Stimulated activated naive CD8-positive, alpha-beta T cell treated with anti-CD3 and anti-CD28 coated beads, Interleukin-15, Interleukin-2, amounts not matched to agents 100 ng/mL and 50 ng/mL, for 24 hours (primary cell): ENCODE data around the gene GUCA1A.
"Not testable (repeated sequence)": the region's sequence is repeated elsewhere in the genome, so short reads cannot be mapped to it uniquely, and the experiment has no call there.

ENCODE experiments used
- H3K27ac Mint-ChIP-seq: one replicate; pipeline ENCODE4 v1.8.0; 2021; ENCODE audit warnings: mild to moderate bottlenecking, mixed read lengths
- H3K27me3 Mint-ChIP-seq: one replicate; pipeline ENCODE4 v1.8.0; 2021; ENCODE audit warnings: mixed read lengths
- H3K36me3 Mint-ChIP-seq: one replicate; pipeline ENCODE4 v1.8.0; 2021; ENCODE audit warnings: low read depth, mixed read lengths
- H3K4me1 Mint-ChIP-seq: one replicate; pipeline ENCODE4 v1.8.0; 2021; ENCODE audit warnings: low read depth, mixed read lengths
- H3K4me3 Mint-ChIP-seq: one replicate; pipeline ENCODE4 v1.8.0; 2021; ENCODE audit warnings: mild to moderate bottlenecking, mixed read lengths
- H3K9me3 Mint-ChIP-seq: one replicate; pipeline ENCODE4 v1.8.0; 2021; ENCODE audit warnings: mixed read lengths

The GUCA1A gene

DNA sequence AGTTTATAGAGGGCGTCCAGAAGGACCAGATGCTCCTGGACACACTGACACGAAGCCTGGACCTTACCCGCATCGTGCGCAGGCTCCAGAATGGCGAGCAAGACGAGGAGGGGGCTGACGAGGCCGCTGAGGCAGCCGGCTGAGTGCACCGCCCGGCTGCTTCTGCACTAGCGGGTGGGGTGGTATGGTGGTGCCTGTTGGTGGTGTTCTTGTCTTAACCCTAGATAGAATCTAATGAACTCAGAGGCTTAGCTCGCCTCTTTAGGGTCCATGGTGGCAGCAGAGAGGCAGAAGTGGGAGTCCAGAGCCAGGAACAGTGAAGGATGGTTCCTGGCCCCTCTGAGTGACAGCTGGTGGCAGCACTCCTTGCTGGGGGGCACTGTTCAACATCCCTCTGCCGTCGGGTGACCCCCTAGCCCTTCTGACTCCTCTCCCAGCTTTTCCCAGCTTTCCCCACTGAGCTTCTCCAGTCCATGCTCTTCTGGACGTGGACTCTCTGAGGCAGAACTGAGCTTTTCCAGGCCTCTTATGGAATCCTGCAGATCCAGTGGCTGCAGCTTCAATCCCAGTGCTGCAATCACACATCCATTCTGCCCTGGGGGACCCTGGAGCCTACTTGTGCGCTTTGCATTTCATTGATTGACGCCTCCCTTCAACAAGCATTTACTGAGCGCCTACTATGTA lies 6.2 kb downstream of the GUCA1A start:
- Mint-ChIP-seq H3K27ac (no peak overlapping the region), H3K4me3 (no peak overlapping the region), H3K27me3 (peaks cover 4% of the 10 kb centered on the region), H3K4me1 (peaks cover 9% of the 10 kb centered on the region), H3K36me3 (no peaks in the 10 kb centered on the region), H3K9me3 (no peaks in the 10 kb centered on the region)

DNA sequence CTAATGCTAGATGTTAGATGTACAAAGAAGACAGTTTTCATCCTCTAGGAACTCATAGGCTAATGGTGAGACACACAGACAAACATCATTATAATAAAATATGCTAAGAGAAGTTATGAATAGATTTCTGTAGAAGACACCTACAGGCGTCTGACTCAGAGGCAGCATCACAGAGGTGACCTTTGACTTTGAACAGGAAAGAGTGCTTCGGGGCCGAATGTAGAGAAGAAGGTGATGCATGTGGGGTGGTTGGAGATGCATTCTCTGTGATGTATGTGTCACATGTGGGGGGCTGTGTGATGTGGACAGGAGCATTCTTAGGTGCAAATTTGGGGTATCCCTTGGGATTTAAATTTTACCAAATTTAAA lies 6.8 kb downstream of the GUCA1A start:
- Mint-ChIP-seq H3K27me3 (peaks cover 4% of the 10 kb centered on the region), H3K4me1 (peaks cover 9% of the 10 kb centered on the region), H3K36me3 (no peaks in the 10 kb centered on the region), H3K27ac (no peak overlapping the region), H3K9me3 (no peaks in the 10 kb centered on the region), H3K4me3 (no peak overlapping the region)

DNA sequence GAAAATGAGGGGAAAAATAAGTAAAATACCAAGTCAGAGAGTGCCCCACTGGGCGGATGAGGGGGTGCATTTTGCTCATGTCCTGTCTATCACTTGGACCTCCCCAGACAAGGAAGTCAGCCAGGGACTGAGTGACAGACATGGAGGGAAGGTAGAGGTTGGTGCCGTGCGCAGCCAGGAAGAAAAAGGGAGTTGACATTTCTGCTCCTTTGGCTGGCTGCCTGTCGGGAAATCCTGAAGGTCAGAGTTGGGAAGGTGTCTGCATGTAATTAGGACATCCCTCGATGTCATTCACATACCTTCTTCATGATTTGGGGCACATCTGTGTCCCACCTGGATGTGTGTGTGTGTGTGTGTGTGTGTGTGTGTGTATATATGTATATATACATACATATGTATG lies 8.9 kb downstream of the GUCA1A start:
- Mint-ChIP-seq H3K4me3 (no peak overlapping the region), H3K4me1 (peaks cover 9% of the 10 kb centered on the region), H3K27ac (no peak overlapping the region), H3K36me3 (no peaks in the 10 kb centered on the region), H3K9me3 (no peaks in the 10 kb centered on the region), H3K27me3 (no peaks in the 10 kb centered on the region)

DNA sequence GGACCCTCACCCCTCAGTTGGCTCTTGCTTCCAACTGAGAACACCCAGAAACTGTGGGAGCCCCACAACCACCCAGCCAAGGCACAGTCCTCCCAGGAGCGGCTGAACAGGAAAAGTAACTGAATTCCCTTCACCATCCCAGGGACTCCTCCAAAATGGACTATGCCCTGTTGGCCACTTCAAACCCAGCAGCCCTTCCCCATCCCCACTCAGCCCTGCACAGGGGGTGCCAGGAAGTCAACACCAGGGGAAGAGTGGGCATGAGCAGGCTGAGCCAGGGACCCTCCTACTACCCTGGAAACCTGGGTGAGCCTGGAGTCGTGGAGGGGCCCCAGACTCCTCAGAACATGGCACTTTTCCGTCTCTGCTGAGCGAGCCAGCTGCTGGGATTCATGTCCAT lies 11.3 kb downstream of the GUCA1A start:
- no peaks in the 10 kb centered on the region for H3K9me3 Mint-ChIP-seq
- peaks cover 8% of the 10 kb centered on the region for H3K4me1 Mint-ChIP-seq
- H3K36me3 Mint-ChIP-seq = no peaks in the 10 kb centered on the region
- no peak overlapping the region for H3K4me3 Mint-ChIP-seq
- no peak overlapping the region for H3K27ac Mint-ChIP-seq
- no peaks in the 10 kb centered on the region for H3K27me3 Mint-ChIP-seq

DNA sequence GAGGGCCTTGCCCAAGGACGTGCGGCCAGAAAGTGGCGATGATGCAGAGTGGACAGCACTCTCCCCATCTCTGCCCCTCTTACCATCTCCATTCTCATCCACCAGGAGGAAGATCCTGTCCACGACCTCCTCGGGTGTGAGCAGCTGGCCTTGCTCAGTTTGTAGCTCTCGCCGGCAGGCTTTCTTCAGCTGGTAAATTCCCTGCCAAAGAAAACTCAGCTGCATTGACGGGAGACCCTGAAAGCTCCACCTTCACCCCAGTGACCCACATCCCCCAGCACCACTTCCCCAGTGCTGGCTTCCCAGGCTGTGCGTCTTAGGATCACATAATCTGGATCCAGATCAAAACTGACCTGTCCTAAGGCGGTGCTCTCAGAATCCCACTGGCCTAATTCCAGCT lies 12.4 kb downstream of the GUCA1A start:
- no peak overlapping the region for H3K27ac Mint-ChIP-seq
- H3K36me3 Mint-ChIP-seq = peaks cover 2% of the 10 kb centered on the region

DNA sequence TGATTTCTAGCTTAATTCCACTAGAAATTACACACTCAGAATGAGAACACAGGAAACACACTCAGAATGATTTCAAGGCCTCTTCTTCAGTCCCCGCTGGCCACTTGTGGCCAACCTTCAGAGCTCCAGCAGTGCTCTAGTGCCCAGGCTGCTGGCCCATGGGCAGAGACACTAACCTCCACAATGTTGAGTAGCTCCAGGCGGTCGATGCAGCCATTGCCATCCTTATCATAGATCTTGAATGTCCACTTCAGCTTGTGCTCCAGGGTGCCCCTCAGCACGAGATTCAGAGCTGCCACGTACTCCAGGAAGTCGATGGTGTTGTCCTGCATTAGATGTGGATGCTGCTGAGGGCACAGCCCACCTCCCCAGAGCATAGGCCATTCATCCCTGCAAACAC lies 15.2 kb downstream of the GUCA1A start:
- H3K36me3 Mint-ChIP-seq = peaks cover 10% of the 10 kb centered on the region
- H3K27ac Mint-ChIP-seq = no peak overlapping the region
- H3K27me3 Mint-ChIP-seq = no peaks in the 10 kb centered on the region
- no peaks in the 10 kb centered on the region for H3K9me3 Mint-ChIP-seq
- H3K4me1 Mint-ChIP-seq = no peaks in the 10 kb centered on the region
- no peak overlapping the region for H3K4me3 Mint-ChIP-seq

More for the DNA sequence above, 12.4 kb downstream of the GUCA1A start:
- H3K4me1 Mint-ChIP-seq = no peaks in the 10 kb centered on the region
- H3K9me3 Mint-ChIP-seq = no peaks in the 10 kb centered on the region
- H3K27me3 Mint-ChIP-seq = no peaks in the 10 kb centered on the region
- H3K4me3 Mint-ChIP-seq = no peak overlapping the region

DNA sequence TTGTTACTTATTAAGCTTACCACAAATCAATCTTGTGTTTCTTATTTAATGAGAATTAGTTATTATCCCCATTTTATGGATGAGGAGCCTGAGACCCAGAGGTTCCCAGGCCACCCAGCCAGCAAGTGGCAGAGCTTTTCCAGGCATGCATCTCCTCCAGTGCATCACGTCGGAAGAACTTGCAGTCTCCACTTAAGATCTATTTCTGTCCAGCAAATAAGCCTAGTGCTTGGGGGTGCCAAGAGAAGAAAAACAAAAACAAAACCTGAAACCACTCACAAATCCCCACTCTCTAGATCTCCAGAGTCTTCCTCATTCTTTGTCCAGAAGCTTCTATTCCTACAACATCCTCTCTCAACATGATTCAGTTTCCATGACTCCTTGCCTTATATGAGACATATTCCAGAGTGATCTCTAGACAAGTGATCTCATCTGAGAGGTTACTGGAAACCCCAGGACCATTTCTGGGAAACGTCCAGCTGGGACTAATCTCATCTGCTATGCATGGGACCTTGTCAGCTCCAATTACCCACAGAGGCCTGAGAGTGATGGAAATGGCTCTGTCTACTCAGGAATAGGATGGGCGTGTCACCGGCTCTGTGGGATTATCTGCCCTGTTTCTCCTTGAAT lies 17.5 kb downstream of the GUCA1A start:
- Mint-ChIP-seq H3K4me3 (no peak overlapping the region), H3K36me3 (peaks cover 10% of the 10 kb centered on the region), H3K4me1 (no peaks in the 10 kb centered on the region), H3K27ac (no peak overlapping the region), H3K9me3 (no peaks in the 10 kb centered on the region), H3K27me3 (no peaks in the 10 kb centered on the region)

DNA sequence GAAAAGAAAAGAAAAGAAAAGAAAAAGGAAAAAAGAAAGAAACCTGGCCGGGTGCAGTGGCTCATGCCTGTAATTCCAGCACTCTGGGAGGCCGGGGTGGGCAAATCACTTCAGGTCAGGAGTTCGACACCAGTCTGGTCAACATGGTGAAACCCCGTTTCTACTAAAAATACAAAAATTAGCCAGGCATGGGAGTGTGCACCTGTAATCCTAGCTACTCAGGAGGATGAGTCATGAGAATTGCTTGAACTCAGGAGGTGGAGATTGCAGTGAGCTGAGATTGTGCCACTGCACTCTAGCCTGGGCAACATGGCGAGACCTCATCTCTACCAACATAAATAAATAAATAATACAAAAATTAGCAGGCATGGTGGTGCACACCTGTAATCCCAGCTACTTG lies 19.2 kb downstream of the GUCA1A start:
- not testable (repeated sequence) for H3K27me3 Mint-ChIP-seq, H3K9me3 Mint-ChIP-seq, H3K4me1 Mint-ChIP-seq, H3K27ac Mint-ChIP-seq, H3K4me3 Mint-ChIP-seq
- H3K36me3 Mint-ChIP-seq = peaks cover 10% of the 10 kb centered on the region

DNA sequence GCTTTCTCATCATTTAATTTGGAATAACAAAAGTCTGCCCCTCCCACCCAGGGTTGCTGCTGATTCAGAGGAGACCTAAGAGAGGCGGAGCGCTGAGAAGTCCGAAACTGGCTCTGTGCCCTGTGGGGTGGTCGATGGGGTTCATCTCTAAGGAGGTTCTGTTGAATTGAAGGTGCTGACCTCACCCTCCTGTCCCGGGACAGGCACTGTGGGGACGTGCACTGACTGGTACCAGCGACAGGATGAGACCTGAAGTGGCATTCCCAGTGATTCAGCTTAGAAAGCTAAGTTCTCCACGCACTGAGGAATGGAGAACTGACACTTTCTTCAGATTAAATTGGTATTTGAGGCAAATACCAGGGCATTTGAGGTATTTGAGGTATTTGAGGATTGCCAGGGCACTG lies 20.3 kb downstream of the GUCA1A start:
- Mint-ChIP-seq H3K4me3 (no peak overlapping the region), H3K9me3 (no peaks in the 10 kb centered on the region), H3K4me1 (no peaks in the 10 kb centered on the region), H3K36me3 (peaks cover 10% of the 10 kb centered on the region), H3K27ac (no peak overlapping the region), H3K27me3 (no peaks in the 10 kb centered on the region)

DNA sequence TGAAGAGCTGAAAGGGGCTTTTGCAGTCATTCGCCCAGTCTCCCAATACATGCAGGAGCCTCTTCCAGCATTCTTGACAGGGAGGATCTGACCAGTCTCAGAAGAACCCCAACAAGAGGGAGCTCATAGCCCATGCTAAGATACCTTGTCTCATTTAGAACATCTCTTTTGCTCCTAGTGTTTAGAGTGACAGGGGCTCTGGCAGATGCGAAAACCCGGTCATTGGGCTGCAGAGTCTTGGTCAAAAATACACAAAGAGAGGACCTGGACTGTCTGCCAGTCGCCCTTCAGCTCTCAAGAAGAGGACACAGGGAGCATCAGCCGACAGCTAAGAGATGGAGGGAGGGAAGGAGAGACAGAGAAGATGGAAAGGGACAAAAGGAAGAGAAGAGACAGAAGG lies 20.9 kb downstream of the GUCA1A start:
- Mint-ChIP-seq H3K4me1 (no peaks in the 10 kb centered on the region), H3K9me3 (no peaks in the 10 kb centered on the region), H3K27ac (no peak overlapping the region), H3K27me3 (no peaks in the 10 kb centered on the region), H3K36me3 (peaks cover 10% of the 10 kb centered on the region), H3K4me3 (no peak overlapping the region)

DNA sequence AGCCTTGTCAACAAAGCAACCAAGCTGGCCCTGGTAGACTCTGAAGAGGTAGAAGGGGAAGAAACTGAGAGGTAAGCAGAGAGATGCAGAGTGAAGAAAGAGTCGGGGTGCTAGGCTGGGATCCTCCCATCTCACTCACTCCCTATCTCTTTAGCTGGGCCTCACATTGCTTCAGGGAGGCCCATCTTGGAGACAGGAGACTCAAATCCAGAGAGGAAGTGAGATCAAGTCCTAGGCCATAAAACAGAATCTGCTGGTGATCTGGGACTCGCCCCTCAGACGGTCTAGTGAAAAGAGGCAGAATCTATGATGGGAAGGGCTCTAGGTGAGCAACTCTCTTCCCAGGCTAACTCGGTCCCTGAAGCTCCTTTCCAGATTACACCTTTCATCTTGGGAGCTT lies 22.3 kb downstream of the GUCA1A start:
- no peak overlapping the region for H3K4me3 Mint-ChIP-seq
- H3K27ac Mint-ChIP-seq = no peak overlapping the region
- no peaks in the 10 kb centered on the region for H3K27me3 Mint-ChIP-seq
- H3K36me3 Mint-ChIP-seq = peaks cover 19% of the 10 kb centered on the region
- peaks cover 5% of the 10 kb centered on the region for H3K9me3 Mint-ChIP-seq
- no peaks in the 10 kb centered on the region for H3K4me1 Mint-ChIP-seq

DNA sequence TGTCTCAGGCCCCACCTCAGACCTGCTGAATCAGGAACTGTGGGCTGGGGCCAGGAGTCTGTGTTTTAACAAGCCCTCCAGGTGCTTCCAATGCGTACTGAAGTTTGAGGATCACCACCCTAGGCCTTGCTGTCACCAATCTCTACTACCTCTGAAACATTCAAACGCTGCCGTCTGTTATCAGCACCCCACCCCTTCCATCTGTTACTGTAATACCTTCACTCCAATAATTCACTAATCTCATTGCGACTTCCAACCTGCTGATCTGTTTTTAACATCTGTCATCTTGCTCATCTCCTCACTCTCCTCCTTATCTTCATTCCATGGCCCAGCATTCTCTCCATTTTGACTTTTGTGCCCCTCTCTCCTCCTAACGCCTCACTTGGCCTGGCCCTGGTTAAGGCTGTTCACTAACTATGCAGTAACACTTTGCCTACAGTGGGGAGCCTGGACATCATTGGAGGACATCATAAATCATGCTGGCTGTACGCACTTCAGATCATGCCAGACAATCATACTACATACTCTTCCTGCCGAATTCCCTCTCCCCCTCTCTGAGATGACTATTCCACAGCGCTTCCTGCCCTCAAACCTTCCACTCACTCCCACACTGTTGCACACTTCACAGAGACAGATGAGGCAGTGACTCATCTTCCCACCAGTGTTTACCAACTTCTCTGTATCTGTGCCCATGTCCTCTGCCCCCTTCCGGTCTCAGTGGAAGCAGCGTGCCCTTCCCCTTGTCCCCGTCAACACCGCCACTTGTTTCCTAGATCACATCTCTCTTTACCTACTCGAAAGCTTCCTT lies 24.6 kb downstream of the GUCA1A start:
- H3K27ac Mint-ChIP-seq = no peak overlapping the region
- peaks cover 5% of the 10 kb centered on the region for H3K9me3 Mint-ChIP-seq
- no peaks in the 10 kb centered on the region for H3K4me1 Mint-ChIP-seq
- no peak overlapping the region for H3K4me3 Mint-ChIP-seq
- no peaks in the 10 kb centered on the region for H3K27me3 Mint-ChIP-seq
- H3K36me3 Mint-ChIP-seq = peaks cover 25% of the 10 kb centered on the region

DNA sequence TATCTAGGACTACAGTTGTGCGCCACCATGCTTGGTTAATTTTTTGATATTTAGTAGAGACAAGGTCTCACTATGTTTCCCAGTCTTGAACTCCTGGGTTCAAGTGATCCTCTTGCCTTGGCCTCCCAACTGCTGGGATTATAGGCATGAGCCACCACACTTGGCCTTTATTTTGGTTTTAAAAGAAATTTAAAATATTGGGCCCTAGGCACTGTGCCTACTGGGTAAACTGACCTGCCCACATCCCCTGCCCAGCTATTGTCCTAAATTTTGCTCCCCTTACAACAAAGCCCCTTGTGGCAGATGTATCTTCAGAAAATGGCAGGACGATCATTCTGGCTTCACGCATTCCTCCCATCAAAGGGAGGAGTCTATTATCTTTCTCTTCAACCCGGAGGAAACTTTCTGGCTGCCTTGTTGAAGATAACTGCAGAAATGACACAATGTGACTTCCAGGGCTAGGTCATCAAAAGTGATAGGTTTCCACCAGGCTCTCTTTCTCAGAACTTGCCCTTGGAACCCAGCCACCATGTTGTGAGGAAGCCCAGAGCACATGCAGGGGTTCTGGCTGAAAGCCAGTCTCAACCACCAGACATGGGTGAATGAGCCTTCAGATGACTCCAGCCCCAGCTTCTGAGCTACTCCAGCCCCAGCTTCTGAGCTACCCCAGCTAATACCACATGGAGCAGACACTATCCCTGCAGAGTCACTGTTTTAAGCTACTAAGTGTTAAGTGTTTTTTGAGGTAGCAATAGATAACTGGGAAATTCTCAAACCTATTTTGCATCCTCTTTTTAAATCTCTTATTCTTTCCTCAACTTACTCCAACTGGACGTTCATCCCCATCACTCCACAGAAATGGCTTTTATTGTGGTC lies 26.2 kb downstream of the GUCA1A start:
- H3K4me1 Mint-ChIP-seq = no peaks in the 10 kb centered on the region
- peaks cover 5% of the 10 kb centered on the region for H3K9me3 Mint-ChIP-seq
- no peak overlapping the region for H3K4me3 Mint-ChIP-seq
- H3K27ac Mint-ChIP-seq = no peak overlapping the region
- H3K36me3 Mint-ChIP-seq = peaks cover 30% of the 10 kb centered on the region
- H3K27me3 Mint-ChIP-seq = no peaks in the 10 kb centered on the region

DNA sequence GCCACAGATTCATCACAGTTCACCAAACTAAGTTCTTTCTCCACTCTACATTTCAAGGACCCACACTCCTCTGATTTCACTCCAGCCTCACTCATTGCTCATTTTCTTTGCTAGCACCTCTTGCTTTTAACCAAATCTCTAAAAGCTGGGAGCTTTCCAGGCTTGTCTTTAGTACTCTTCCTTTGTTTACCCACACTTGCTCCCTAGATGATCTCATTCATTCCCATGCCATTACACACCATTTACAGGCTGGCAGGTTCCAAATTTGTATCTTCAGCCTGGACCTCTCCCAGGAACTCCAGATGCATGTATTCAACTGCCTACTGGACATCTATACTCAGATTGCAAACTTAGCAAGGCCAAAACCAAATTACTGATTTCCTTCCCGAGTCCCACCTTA lies 26.9 kb downstream of the GUCA1A start:
- Mint-ChIP-seq H3K4me1 (no peaks in the 10 kb centered on the region), H3K27ac (no peak overlapping the region), H3K36me3 (peaks cover 37% of the 10 kb centered on the region), H3K4me3 (no peak overlapping the region), H3K9me3 (peaks cover 5% of the 10 kb centered on the region), H3K27me3 (no peaks in the 10 kb centered on the region)

DNA sequence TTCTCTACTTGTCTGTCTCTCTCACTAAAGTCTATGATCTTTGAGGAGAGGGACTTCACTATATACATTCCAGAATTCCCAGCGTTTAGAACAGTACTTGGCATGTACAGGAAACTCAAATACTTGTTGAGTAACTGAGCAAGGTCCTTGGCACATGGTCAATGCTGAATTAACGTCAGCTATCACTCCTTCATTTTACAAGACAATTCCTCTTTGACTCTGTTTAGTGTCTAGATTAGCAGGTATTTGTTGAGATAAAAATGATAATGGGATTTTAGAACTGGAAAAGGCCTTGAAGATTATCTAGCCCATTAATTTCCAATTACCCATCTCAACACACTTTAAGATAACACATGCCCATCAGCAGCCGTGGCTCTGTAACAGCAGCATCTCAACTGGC lies 28.2 kb downstream of the GUCA1A start:
- Mint-ChIP-seq H3K4me3 (no peak overlapping the region), H3K27ac (no peak overlapping the region), H3K27me3 (no peaks in the 10 kb centered on the region), H3K9me3 (peaks cover 5% of the 10 kb centered on the region), H3K4me1 (no peaks in the 10 kb centered on the region), H3K36me3 (peaks cover 44% of the 10 kb centered on the region)
